Mucosa of rectum (tissue), 2 donors: ENCODE results near the gene B4GAT1.
"Not testable (repeated sequence)": the region's sequence is repeated elsewhere in the genome, so short reads cannot be mapped to it uniquely, and the experiment has no call there.

Source experiments
- H3K27ac ChIP-seq, 2 donors: one replicate each; pipeline ENCODE4 v1.7.0; 2013; ENCODE audit warnings: inconsistent platforms in 2 of 2, low read depth in 2 of 2, low read length in 2 of 2
- H3K27me3 ChIP-seq, 2 donors: one replicate each; pipeline ENCODE4 v1.7.0; 2013; ENCODE audit warnings: low read length in 2 of 2; ENCODE audit not compliant: control insufficient read depth in 2 of 2, insufficient read depth in 2 of 2
- H3K36me3 ChIP-seq, 2 donors: one replicate each; pipeline ENCODE4 v1.7.0; 2013; ENCODE audit warnings: low read length in 2 of 2; ENCODE audit not compliant: control insufficient read depth in 2 of 2, insufficient read depth in 2 of 2
- H3K4me1 ChIP-seq, 2 donors: one replicate each; pipeline ENCODE4 v1.7.0; 2013; ENCODE audit warnings: low read length in 2 of 2, mild to moderate bottlenecking in 1 of 2; ENCODE audit not compliant: control insufficient read depth in 2 of 2, insufficient read depth in 2 of 2
- H3K4me3 ChIP-seq, 2 donors: one replicate each; pipeline ENCODE4 v1.7.0; 2013; ENCODE audit warnings: low read length in 2 of 2
- H3K9ac ChIP-seq, 2 donors: one replicate each; pipeline ENCODE4 v1.7.0; 2013; ENCODE audit warnings: low read length in 2 of 2, low read depth in 1 of 2, mild to moderate bottlenecking in 1 of 2
- H3K9me3 ChIP-seq, 2 donors: one replicate each; pipeline ENCODE4 v1.7.0; 2013; ENCODE audit warnings: low read length in 2 of 2; ENCODE audit not compliant: control insufficient read depth in 2 of 2
- donor health status: healthy.
- donor health status: Normal muscosa, but diverticular disease.

B4GAT1 gene

GRCh38 chr11:66314561-66315497 is 32.6 kb downstream of the B4GAT1 start:
- Histone ChIP-seq H3K27ac (peak overlapping the region in 1 of 2 donors; percentile 87), H3K9me3 (no peaks in the 10 kb centered on the region), H3K36me3 (no peaks in the 10 kb centered on the region), H3K4me1 (peaks cover 13 to 30% of the 10 kb centered on the region in 2 donors), H3K9ac (no peak overlapping the region), H3K4me3 (peak overlapping the region; percentile 20 to 45), H3K27me3 (no peaks in the 10 kb centered on the region)

DNA sequence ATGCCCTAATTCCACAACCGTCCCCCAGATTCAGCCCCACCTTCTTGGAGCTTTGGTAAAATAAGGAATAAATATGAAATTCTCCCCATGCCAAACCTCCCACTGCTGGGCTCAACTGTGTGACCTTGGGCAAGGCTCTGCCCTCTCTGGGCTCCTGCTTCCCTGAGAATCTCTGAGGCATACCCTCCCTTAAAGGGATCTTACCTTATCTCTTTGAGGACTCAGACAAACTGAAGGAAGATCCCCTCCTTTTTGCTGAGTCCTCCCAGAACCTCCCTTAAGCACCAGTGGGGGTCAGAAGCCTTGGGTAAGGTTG is 33.3 kb downstream of the B4GAT1 start:
- Histone ChIP-seq H3K27ac (peak overlapping the region; percentile 78 to 87), H3K9me3 (no peaks in the 10 kb centered on the region), H3K4me3 (peak overlapping the region in 1 of 2 donors; percentile 37), H3K36me3 (no peaks in the 10 kb centered on the region), H3K27me3 (no peaks in the 10 kb centered on the region), H3K9ac (no peak overlapping the region), H3K4me1 (peaks cover 13 to 30% of the 10 kb centered on the region in 2 donors)

GRCh38 chr11:66313321-66314185 is 33.9 kb downstream of the B4GAT1 start:
- Histone ChIP-seq H3K36me3 (no peaks in the 10 kb centered on the region), H3K4me1 (peaks cover 13 to 30% of the 10 kb centered on the region in 2 donors), H3K27ac (peak overlapping the region; percentile 78 to 87), H3K9ac (peak overlapping the region; percentile 56 to 65), H3K27me3 (no peaks in the 10 kb centered on the region), H3K9me3 (no peaks in the 10 kb centered on the region), H3K4me3 (peak overlapping the region; percentile 59 to 64)

DNA sequence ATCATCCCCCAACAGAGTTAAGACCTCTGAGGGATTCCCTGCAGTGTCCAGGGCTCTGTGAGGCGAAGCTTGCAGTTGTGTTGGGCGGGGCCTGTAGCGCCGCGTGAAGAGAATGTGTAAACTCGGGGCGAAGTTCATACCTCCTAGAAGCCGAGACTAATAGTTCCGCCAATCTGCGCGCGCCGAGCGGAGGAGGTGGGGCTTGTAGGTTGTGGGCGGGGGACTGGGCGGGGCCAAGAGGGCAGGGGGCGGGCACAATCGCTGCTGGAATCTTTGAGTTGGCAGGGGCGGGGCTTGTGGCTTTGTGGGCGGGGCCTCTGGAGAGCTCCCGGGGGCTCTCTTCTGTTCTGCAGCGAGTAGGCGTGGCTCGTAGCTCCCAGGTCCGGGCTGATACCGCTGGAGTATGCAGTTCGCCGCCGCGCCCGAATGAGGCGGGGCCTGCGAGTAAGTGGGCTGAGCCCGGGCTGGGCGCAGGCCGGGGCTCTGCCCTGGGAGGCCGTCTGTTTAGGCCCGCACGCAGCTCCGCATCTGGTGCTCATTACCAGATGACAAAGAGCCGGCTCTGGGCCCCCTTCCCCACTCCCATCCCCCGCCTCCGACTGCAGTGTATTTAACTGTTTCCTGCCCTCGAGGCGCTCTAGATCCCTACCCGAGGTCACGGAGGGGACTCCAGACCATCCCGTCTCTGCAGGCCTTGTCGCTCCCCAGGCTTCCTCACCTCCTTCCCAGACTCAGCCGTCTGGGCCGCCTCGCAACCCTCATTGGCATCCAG is 34.7 kb downstream of the B4GAT1 start:
- Histone ChIP-seq H3K27me3 (no peaks in the 10 kb centered on the region), H3K9me3 (no peaks in the 10 kb centered on the region), H3K36me3 (no peaks in the 10 kb centered on the region), H3K4me1 (peaks cover 6 to 21% of the 10 kb centered on the region in 2 donors), H3K9ac (peak overlapping the region; percentile 57 to 65), H3K4me3 (peak overlapping the region; percentile 68 to 81), H3K27ac (peak overlapping the region; percentile 80 to 92)

GRCh38 chr11:66311965-66312548 is 35.4 kb downstream of the B4GAT1 start:
- Histone ChIP-seq H3K4me1 (peaks cover 4 to 21% of the 10 kb centered on the region in 2 donors), H3K36me3 (no peaks in the 10 kb centered on the region), H3K27me3 (no peaks in the 10 kb centered on the region), H3K4me3 (peak overlapping the region; percentile 68 to 81), H3K9me3 (no peaks in the 10 kb centered on the region), H3K9ac (peak overlapping the region; percentile 57 to 61), H3K27ac (peak overlapping the region; percentile 80 to 92)

DNA sequence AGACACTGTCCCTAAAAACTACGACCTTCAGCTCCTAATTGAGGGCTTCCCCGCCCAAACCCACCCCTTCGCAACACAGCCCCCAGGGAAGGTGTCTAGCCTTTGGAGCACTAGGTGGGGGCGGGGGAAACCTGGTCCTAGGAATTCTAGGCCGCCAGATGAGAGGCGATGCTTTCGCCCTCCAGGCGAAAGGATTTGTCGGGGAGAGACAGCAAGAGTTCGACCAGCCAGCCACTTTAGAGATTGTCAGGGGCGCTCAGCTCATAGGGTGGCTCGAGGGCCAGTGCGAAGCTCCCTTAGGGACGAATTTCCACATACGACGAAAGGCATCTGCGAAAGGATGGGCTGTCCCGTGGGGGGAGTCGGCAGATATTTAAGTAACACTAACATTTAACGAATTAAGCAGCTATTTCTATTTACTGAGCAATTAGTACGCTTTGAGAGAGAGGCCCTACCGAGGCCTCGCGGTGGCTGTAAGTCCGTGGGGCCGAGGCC is 35.9 kb downstream of the B4GAT1 start:
- H3K27me3 ChIP-seq: no peaks in the 10 kb centered on the region
- no peaks in the 10 kb centered on the region for H3K9me3 ChIP-seq
- peak overlapping the region; percentile 57 to 61 for H3K9ac ChIP-seq
- peak overlapping the region; percentile 68 to 81 for H3K4me3 ChIP-seq
- H3K4me1 ChIP-seq: peaks cover 4 to 21% of the 10 kb centered on the region in 2 donors
- H3K36me3 ChIP-seq: no peaks in the 10 kb centered on the region
- peak overlapping the region; percentile 80 to 92 for H3K27ac ChIP-seq

DNA sequence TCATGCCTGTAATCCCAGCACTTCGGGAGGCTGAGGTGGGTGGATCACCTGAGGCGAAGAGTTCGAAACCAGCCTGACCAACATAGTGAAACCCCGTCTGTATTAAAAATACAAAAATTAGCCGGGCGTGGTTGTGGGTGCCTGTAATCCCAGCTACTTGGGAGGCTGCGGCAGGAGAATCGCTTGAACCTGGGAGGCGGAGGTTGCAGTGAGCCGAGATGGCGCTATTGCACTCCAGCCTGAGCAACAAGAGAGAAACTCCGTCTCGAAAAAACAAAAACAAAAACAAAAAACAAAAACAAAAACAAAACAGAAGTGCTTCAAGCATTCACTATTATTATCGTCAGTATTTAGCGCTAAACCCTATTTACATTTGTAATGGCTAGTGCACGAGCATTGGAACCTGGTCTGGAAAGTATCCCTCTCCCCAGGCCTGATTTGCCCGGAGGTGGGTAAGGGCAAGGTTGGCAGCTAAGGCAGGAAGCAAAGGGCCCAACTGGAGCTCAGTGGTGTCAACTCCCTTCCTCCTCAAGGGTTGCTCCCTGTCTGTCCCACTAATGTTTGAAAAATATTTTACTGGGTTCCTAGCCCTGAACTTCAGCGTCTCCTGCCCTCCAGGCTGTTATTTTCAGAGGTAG is 36.5 kb downstream of the B4GAT1 start:
- not testable (repeated sequence) for H3K27me3 ChIP-seq, H3K27ac ChIP-seq, H3K36me3 ChIP-seq, H3K9me3 ChIP-seq, H3K9ac ChIP-seq, H3K4me3 ChIP-seq
- H3K4me1 ChIP-seq: peaks cover 4 to 21% of the 10 kb centered on the region in 2 donors

GRCh38 chr11:66310324-66310723 is 37.1 kb downstream of the B4GAT1 start:
- no peaks in the 10 kb centered on the region for H3K36me3 ChIP-seq
- H3K9me3 ChIP-seq: no peaks in the 10 kb centered on the region
- peaks cover 4 to 19% of the 10 kb centered on the region in 2 donors for H3K4me1 ChIP-seq
- no peaks in the 10 kb centered on the region for H3K27me3 ChIP-seq
- H3K4me3 ChIP-seq: no peak overlapping the region
- no peak overlapping the region for H3K27ac ChIP-seq
- H3K9ac ChIP-seq: no peak overlapping the region

GRCh38 chr11:66309475-66309874 is 38.0 kb downstream of the B4GAT1 start:
- Histone ChIP-seq H3K36me3 (no peaks in the 10 kb centered on the region), H3K9ac (no peak overlapping the region), H3K27ac (no peak overlapping the region), H3K27me3 (no peaks in the 10 kb centered on the region), H3K4me3 (no peak overlapping the region), H3K4me1 (peaks cover 4 to 14% of the 10 kb centered on the region in 2 donors), H3K9me3 (no peaks in the 10 kb centered on the region)
